Skeletal muscle satellite cell (primary cell): Measurements from ENCODE around the gene DMRTC2.

Experiments
- H3K27me3 ChIP-seq: 2 replicates; pipeline ENCODE4 v1.7.0; 2013; ENCODE audit warnings: low read length; ENCODE audit not compliant: control insufficient read depth, insufficient read depth
- H3K36me3 ChIP-seq: 2 replicates; pipeline ENCODE4 v1.7.0; 2013; ENCODE audit warnings: mild to moderate bottlenecking, control low read depth, low read length; ENCODE audit not compliant: insufficient read depth
- H3K4me1 ChIP-seq: 2 replicates; pipeline ENCODE4 v1.7.0; 2013; ENCODE audit warnings: low read length; ENCODE audit not compliant: control insufficient read depth, insufficient read depth
- H3K4me2 ChIP-seq: 2 replicates; pipeline ENCODE4 v1.7.0; 2013; ENCODE audit warnings: mild to moderate bottlenecking, low read length
- H3K4me3 ChIP-seq: 2 replicates; pipeline ENCODE4 v1.7.0; 2013; ENCODE audit warnings: low read length
- H3K9ac ChIP-seq: 2 replicates; pipeline ENCODE4 v1.7.0; 2013; ENCODE audit warnings: mild to moderate bottlenecking, low read depth, low read length, moderate library complexity
- H3K9me3 ChIP-seq: replicated peaks from 2 replicates; pipeline ENCODE4 v1.7.0; 2013; ENCODE audit warnings: mild to moderate bottlenecking, control low read depth, low read length

Gene DMRTC2

DNA sequence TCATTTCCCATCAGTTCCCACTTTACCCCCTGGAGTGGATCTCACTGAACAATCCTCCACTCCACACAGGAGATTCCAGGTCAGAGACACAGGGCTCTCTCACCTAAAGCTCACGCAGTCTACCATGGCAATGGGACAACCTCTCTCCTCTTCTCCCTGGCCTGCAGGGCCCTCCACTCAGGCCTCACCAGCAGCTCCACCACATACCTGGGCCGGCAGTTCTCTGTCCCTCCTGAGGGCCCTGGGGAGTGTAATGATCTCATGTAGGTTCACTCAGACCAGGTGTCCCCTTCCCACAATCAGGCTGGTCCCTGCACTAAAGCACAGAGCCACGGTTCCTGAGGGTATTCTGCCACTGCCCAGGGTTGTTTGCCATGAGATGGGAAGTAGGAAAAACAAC, 32.9 kb upstream of the DMRTC2 start:
- H3K36me3 ChIP-seq: no peaks in the 10 kb centered on the region
- H3K4me3 ChIP-seq: no peak overlapping the region
- H3K9me3 ChIP-seq: no peaks in the 10 kb centered on the region
- H3K4me2 ChIP-seq: no peak overlapping the region
- no peak overlapping the region for H3K9ac ChIP-seq
- H3K27me3 ChIP-seq: no peaks in the 10 kb centered on the region
- H3K4me1 ChIP-seq: no peaks in the 10 kb centered on the region

DNA sequence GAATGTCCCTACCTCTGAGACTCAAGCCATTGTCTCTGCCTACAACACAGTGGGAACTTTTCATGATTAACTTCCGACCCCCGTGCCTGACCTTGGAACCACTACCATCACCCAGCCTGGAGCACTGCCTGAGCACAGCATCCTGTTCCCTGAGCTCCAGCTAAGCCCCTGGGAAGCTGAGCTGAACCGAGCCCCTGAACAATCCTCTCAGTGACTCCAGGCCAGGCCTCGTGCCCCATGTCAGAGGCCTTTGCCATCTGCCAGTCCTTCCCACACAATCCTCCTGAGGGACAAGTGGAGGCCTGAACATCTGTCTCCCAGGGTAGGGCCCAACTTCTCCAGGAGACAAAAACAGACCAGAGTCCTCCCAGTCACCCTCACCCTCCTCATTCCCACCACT, 30.9 kb upstream of the DMRTC2 start:
- H3K9me3 ChIP-seq: no peaks in the 10 kb centered on the region
- H3K4me2 ChIP-seq: no peak overlapping the region
- H3K4me1 ChIP-seq: no peaks in the 10 kb centered on the region
- no peaks in the 10 kb centered on the region for H3K36me3 ChIP-seq
- no peak overlapping the region for H3K4me3 ChIP-seq
- no peaks in the 10 kb centered on the region for H3K27me3 ChIP-seq
- H3K9ac ChIP-seq: no peak overlapping the region

DNA sequence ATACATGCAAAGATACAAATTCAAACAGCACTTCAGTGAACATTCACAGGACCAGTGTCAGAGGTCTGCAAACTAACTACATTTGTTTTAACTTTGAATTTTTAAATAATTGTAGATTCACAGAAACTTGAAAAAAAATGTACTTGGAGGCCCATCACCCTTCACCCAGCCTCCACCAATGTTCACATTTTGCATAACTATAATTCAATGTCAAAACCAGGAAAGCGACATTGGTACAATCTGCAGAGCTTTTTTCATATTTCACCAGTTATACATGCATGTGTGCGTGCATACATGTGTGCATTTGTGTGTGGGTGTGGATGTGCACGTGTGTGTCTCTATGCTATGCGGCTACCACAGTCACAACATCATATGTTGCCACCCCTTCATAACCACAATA, 29.5 kb upstream of the DMRTC2 start:
- Histone ChIP-seq H3K4me3 (no peak overlapping the region), H3K9me3 (no peaks in the 10 kb centered on the region), H3K27me3 (no peaks in the 10 kb centered on the region), H3K9ac (no peak overlapping the region), H3K4me2 (no peak overlapping the region), H3K4me1 (no peaks in the 10 kb centered on the region), H3K36me3 (no peaks in the 10 kb centered on the region)

DNA sequence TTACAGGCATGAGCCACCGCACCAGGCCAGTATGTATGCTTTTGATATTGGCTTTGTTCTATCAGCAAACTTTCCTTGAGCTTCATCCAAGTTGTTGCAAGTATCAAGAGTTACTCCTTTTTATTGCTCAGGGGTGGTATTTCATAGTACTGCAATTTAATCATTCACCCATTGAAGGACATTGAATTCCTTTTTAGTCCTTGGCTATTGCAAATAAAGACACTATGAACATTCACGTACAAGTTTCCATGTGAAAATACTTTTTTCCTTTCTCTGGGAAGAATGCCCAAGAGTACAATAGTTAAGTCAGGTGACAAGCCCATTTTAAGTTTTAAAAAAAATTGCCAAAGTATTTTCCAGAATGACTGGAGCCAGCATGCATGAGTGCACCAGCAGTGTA, 28.1 kb upstream of the DMRTC2 start:
- Histone ChIP-seq H3K9ac (no peak overlapping the region), H3K9me3 (no peaks in the 10 kb centered on the region), H3K36me3 (no peaks in the 10 kb centered on the region), H3K27me3 (no peaks in the 10 kb centered on the region), H3K4me2 (no peak overlapping the region), H3K4me3 (no peak overlapping the region), H3K4me1 (no peaks in the 10 kb centered on the region)

DNA sequence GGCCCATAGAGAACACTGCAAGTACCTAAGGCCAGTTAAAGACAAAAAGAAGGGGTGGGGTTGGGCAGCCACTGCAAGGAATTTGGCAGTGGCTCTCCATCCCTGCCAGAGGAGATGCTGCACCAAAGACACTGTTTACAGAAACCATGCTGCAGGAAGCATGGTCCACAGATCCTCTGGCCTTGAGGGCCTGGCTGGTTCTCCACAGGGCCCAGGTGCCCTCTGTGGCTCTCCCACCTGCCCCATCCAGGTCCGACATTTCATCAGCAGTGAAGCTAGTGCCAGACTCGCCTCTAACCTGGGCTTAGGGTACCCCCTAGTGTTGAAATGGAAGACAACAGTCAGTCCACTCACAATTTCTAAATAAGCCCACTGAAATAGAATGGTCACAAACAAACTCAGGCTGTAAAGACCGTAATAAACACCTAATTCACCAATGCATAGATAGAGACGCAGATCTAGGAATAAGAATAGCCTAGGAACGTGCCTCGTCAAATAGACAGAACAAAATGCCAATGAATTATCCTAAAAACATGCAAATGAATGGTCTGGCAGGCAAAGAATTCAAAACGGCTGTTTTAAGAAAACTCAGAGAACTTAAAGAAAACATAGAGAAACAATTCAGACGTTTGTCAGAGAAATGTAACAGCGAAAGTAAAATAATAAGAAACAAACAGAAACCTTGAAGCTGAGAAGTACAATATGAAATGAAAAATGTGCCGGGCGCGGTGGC, 23.7 kb upstream of the DMRTC2 start:
- Histone ChIP-seq H3K9me3 (no peaks in the 10 kb centered on the region), H3K9ac (no peak overlapping the region), H3K36me3 (no peaks in the 10 kb centered on the region), H3K4me1 (no peaks in the 10 kb centered on the region), H3K4me3 (no peak overlapping the region), H3K27me3 (no peaks in the 10 kb centered on the region), H3K4me2 (no peak overlapping the region)

DNA sequence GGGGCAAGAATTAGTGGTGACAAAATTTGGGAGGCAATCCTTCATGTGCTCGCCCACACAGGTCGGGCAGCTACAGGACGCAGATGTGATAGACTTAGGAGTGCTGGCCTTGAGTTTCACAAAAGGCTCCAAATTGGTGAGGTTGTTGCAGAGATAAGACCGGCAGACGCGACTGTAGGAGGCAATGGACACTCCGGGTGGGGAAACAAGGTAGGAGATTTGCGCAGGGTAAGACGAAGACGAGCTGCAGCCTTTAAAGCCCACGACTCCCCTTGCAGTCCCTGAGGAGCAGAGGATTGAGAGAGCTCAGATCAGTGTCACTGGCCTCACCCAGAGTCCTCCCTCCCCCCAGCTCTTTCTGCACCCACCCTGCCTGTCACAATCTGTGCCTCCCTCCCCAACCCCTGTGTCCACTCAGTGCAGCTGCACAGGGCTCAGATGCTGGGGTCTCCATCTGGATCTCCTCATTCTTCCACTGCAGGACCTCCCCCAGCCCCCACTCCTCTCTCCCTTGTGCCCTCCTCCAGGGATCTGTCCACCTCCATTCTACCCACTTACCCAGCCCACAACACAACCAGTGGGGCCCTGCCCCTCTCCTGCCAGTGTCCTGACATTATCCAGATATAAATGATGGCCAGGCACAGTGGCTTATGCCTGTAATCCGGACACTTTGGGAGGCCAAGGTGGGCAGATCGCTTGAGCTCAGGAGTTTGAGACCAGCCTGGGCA, 6.7 kb upstream of the DMRTC2 start:
- Histone ChIP-seq H3K36me3 (no peaks in the 10 kb centered on the region), H3K27me3 (peaks cover 26% of the 10 kb centered on the region), H3K4me1 (no peaks in the 10 kb centered on the region), H3K9me3 (no peaks in the 10 kb centered on the region), H3K4me2 (no peak overlapping the region), H3K4me3 (no peak overlapping the region), H3K9ac (no peak overlapping the region)

DNA sequence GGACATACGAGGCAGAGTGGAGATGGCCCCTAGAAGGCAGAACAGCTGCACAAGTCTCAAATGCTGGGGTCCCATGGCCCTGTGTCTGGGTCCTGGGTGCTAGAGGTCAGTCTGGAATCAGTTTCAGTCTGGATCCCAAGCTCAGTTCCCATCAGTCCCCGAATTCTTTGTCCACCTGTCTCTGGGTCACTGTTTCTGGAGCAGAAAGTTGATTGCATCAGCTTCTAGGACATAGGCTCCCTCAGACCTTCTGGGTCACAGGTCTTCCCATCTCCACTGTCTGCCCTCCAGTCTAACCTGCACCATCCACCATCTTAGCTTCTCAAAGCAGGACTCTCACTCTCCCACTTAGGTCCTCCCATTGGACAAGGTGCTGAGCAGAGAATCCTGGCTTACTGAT, 5.6 kb upstream of the DMRTC2 start:
- H3K4me2 ChIP-seq: no peak overlapping the region
- H3K36me3 ChIP-seq: no peaks in the 10 kb centered on the region
- H3K4me1 ChIP-seq: no peaks in the 10 kb centered on the region
- H3K4me3 ChIP-seq: no peak overlapping the region
- no peak overlapping the region for H3K9ac ChIP-seq
- no peaks in the 10 kb centered on the region for H3K9me3 ChIP-seq
- peaks cover 26% of the 10 kb centered on the region for H3K27me3 ChIP-seq

DNA sequence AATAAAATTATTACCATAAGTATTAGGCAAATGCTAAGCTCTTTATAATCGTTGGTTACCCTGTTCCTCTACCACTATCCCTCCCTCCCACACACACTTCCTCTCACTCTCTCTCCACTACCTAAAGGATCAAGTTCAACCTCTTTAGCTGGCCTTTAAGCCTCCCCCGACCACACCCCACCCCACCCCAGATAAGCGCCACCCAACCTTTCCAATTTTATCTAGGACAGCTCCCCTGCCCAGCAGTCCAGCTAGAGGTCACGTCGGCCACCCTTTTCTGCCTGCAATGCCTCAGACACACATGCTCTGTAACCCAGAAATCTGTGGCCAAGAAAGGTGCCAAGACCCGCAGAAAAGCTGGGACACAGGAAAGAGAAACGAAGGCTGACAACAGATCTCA, 1.5 kb upstream of the DMRTC2 start:
- Histone ChIP-seq H3K4me2 (no peak overlapping the region), H3K4me1 (no peaks in the 10 kb centered on the region), H3K27me3 (peaks cover 12% of the 10 kb centered on the region), H3K36me3 (no peaks in the 10 kb centered on the region), H3K9me3 (no peaks in the 10 kb centered on the region), H3K9ac (no peak overlapping the region), H3K4me3 (no peak overlapping the region)

DNA sequence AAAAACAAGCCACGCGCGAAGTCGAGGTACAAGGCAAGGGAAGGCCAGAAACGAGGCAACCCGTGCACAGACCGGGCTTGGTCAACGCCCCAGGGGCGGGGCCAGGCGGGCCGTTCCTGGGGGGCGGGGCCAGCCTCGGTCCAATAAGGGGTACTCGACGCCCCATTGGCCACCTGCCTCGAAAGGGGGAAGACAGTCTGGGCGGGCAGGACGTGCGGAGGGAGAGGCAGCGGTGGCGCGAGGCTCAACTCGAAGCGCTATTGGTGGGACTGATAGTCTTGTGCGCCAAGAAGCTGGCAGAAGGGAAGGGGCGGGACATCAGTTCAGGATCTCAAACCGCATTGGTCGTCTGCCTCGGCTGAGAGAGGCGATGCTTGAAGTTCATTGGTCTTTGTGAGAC, 241 bp upstream of the DMRTC2 start, which contains the start of gene LYPD4:
LYPD4 (minus strand) TSS at position 83 of the 400 bp plus-strand sequence. CDS start 5,398 bp downstream, outside the sequence.
- Histone ChIP-seq H3K9ac (no peak within 1 kb of the TSS), H3K4me3 (no peak within 1 kb of the TSS), H3K27me3 (peaks cover 3% of the 10 kb centered on the region), H3K4me1 (no peaks in the 10 kb centered on the region), H3K4me2 (no peak within 1 kb of the TSS), H3K36me3 (no peaks in the 10 kb centered on the region), H3K9me3 (no peaks in the 10 kb centered on the region)

DNA sequence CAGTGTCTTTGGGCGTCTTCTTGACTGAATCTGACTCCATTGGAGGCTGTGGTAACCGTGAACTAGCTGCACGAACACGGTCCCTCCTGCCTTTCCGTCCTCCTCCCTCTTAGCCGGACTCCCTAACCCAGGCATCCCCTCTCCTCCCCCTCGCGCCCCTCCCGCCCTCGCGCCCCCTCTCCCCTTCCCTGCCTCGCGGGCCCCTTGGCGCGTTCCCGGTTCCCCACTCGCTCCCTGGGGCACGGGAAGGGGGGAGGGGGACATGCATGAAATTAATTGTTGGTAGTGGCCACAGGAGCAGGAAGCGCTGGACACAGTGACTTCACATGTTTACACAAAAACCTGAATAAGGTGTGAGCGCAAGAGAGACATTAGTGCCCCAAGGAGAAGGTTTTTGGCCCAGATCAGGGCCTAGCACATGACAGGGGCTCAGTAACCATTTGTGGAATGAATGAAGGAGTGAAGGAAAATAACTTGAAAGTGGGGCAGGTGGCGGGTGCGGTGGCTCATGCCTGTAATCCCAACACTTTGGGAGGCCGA, 279 bp downstream of the DMRTC2 start:
- no peaks in the 10 kb centered on the region for H3K9me3 ChIP-seq
- no peak overlapping the region for H3K9ac ChIP-seq
- H3K4me3 ChIP-seq: no peak overlapping the region
- H3K4me1 ChIP-seq: no peaks in the 10 kb centered on the region
- H3K4me2 ChIP-seq: no peak overlapping the region
- peaks cover 7% of the 10 kb centered on the region for H3K27me3 ChIP-seq
- no peaks in the 10 kb centered on the region for H3K36me3 ChIP-seq

DNA sequence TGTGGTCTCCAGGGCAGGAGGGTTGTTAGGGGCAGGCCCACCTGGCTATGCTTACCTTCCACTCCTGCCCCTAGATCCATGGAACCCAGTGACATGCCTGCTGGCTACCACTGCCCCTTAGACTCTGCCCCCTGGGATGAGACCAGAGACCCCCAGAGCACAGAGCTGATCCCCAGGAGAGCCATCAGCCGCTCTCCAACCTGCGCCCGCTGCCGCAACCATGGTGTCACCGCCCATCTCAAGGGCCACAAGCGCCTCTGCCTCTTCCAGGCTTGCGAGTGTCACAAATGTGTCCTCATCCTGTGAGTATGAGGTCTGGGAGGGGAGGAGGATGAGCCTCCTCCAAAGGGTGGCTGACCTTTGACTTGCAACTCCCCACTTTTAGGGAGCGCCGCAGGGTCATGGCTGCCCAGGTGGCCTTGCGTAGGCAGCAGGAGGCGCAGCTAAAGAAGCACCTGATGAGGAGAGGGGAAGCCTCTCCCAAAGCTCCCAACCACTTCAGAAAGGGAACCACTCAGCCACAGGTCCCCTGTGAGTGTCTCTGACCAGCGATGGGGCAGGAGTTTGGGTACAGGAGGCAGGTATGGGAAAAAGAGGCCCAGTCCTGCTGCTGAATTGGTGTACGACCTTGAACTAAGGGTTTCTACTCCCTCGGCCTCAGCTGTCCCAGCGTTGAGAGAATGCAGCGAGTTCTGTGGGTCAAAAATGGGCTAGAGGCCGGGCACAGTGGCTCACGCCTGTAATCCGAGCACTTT, 2.7 kb downstream of the DMRTC2 start:
- H3K4me1 ChIP-seq: no peaks in the 10 kb centered on the region
- H3K9me3 ChIP-seq: no peaks in the 10 kb centered on the region
- H3K36me3 ChIP-seq: no peaks in the 10 kb centered on the region
- no peak overlapping the region for H3K4me3 ChIP-seq
- peaks cover 27% of the 10 kb centered on the region for H3K27me3 ChIP-seq
- H3K9ac ChIP-seq: no peak overlapping the region
- no peak overlapping the region for H3K4me2 ChIP-seq
